ENCODE data around the gene PITHD1. TPM values are rescaled to one million over a fixed set of nuclear protein-coding genes. Genes with fewer than 3 reads are reported as not detected.

Gene PITHD1
- total and polyA plus RNA-seq, 10 of the 15 experiments (the other 5 are each of a cell fraction or from before 2014, with no cell fraction given) = 23.7 to 82.2 (median 67.0) TPM

- TF ChIP-seq ATF3 (IDR thresholded peaks at IDR 0.05; ENCODE audit: borderline replicate concordance, extremely low read depth, low read depth, low read length) = no peak
- TF ChIP-seq ZNF384 (IDR thresholded peaks at IDR 0.05; ENCODE audit: borderline replicate concordance, low read depth, low read length) = no peak
- peak; percentile 48; the same call in 1 of the 2 replicates for TF ChIP-seq YY1 (IDR thresholded peaks at IDR 0.05; ENCODE audit: low read depth, low read length)
- TF ChIP-seq CTCF (IDR thresholded peaks at IDR 0.05 in 2 of 3, conservative IDR thresholded peaks at IDR 0.05 in 1 of 3; ENCODE audit: control insufficient read depth in 2 of 3, extremely low read depth in 1 of 3, insufficient read depth in 1 of 3, low read depth in 3 of 3, low read length in 3 of 3) = peak; percentile 79 to 86 (median 84)
- no peak for TF ChIP-seq ZNF622 (IDR thresholded peaks at IDR 0.05)
- no peak for TF ChIP-seq SRF (IDR thresholded peaks at IDR 0.05; ENCODE audit: low read depth in 2 of 2, low read length in 2 of 2)
- TF ChIP-seq HDGF (IDR thresholded peaks at IDR 0.05) = no peak
- no peak for TF ChIP-seq ETV6 (conservative IDR thresholded peaks at IDR 0.05 in 1 of 2, IDR thresholded peaks at IDR 0.05 in 1 of 2; ENCODE audit: borderline replicate concordance in 1 of 2, low read depth in 1 of 2)
- no peak for TF ChIP-seq POLR2AphosphoS2 (IDR thresholded peaks at IDR 0.05; ENCODE audit: low read depth, low read length)
- TF ChIP-seq IRF5 (IDR thresholded peaks at IDR 0.05; ENCODE audit: borderline replicate concordance) = no peak
- no peak for TF ChIP-seq POLR2A (IDR thresholded peaks at IDR 0.05; ENCODE audit: low read depth, low read length)
These were observed 27.0 kb upstream of the PITHD1 start (continued) for GRCh38 chr1:23751050-23751814.

Measured in GM12878 (cell line).